Midbrain (tissue), 1 donor: Measurements from ENCODE around the gene KLHL29.

ENCODE experiments used
- DNase-seq: peaks from one replicate; lab custom pipeline; 2025; lab: John Stamatoyannopoulos, UW

The KLHL29 gene

DNA sequence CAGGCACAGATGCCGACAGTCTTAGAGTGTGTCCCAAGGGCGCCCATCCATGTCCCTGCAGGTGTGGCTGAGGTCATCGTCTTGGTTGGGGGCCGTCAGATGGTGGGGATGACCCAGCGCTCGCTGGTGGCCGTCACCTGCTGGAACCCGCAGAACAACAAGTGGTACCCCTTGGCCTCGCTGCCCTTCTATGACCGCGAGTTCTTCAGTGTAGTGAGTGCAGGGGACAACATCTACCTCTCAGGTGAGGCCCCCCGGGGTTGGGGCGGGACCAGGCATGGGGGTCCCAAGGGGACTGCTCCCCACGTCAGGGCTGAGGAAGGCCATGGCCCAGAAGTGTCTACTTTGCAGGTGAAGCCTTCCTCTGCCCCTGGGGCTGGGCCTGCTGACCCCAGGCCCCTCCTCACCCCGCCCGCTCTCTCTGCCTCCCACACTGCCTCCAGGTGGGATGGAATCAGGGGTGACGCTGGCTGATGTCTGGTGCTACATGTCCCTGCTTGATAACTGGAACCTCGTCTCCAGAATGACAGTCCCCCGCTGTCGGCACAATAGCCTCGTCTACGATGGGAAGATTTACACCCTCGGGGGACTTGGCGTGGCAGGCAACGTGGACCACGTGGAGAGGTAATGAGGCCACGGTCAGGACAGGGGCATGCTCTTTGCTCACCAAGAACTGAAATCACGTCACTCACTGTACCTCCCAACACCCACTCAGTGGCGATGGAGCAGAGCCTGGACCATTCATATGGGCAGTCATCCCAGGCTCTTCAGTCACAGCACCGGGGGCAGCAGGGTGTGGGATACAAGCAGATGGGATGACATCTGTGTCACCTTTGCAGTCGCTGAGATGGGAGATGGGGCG is 311.1 kb downstream of the KLHL29 start:
- DNase-seq = no peak

DNA sequence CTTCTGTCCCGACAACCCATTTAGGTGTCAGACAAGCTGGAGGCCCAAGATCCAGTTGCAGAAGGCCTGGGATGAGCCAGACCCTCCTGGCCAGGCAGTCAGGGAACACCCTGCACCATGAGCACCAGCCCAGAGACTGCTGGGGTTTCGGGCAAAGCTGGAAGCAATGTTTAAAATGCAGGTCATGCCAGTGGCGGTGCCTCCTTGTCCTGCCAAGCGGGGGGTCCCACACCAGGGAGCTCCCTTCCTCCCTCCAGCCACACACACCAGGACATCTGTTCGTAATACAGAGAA is 311.7 kb downstream of the KLHL29 start:
- no peak for DNase-seq

DNA sequence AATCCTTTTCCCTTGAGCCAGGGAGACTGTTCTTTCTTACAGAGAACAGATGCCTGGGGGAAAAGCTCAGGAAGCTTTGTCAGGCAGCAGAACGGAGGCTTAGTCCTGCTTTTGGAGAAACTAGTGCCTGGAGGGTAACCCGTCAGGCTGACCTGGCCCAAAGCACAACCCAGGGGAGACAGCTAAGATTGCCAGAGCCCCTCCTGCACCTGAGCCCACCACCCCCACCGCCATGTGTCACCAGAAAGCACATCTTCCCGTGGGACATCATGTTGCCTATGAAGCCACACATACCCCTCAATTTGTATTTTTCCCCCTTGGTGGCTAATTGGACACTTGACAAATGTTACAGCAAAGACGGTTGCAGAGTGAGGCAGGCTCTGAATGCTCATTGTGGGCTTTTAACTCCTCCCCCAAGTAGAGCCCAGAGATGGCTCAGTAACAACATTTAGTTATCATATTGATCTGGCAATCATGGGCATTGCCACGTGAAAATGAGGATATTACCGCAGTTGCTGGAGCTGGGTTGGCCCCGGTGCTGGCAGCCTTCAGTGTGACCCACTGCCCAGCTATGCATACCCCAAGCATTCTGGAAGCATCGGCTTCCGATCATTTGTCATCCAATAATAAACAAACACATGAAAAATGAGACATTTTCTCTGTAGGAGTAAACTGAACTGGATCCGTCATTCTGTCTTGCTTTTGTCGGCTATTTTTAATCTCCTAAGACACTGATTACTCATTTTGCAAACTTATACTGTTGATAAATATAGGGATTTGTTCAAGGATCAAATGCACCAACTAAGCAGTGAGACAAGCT is 312.5 kb downstream of the KLHL29 start:
- no peak for DNase-seq

DNA sequence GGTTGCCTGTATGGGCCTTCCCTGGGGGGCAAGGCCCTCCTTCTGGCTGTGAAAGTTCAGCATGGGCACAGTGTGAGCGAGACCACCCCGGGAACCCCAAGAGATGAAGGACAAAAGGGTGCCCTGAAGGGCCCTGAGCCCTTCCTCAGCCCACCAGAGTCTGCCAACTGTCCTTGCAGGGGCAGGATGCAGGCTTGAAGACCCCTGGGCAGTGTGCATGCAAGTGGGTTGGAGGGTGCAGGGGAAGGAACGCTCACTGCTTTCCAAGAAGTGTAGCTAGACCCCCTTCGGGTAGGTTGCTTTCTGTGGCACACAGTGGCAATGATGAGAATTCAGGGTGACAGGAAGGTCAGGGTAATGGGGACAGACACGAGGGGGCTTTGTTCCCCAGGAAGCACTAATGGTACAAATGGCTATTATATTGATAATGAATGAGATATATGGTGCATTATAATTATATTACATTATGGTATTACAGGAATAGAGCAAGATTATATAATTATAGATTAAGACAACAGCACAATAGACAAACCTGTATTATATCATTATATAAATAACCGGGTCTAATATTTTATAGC is 313.2 kb downstream of the KLHL29 start:
- no peak for DNase-seq

DNA sequence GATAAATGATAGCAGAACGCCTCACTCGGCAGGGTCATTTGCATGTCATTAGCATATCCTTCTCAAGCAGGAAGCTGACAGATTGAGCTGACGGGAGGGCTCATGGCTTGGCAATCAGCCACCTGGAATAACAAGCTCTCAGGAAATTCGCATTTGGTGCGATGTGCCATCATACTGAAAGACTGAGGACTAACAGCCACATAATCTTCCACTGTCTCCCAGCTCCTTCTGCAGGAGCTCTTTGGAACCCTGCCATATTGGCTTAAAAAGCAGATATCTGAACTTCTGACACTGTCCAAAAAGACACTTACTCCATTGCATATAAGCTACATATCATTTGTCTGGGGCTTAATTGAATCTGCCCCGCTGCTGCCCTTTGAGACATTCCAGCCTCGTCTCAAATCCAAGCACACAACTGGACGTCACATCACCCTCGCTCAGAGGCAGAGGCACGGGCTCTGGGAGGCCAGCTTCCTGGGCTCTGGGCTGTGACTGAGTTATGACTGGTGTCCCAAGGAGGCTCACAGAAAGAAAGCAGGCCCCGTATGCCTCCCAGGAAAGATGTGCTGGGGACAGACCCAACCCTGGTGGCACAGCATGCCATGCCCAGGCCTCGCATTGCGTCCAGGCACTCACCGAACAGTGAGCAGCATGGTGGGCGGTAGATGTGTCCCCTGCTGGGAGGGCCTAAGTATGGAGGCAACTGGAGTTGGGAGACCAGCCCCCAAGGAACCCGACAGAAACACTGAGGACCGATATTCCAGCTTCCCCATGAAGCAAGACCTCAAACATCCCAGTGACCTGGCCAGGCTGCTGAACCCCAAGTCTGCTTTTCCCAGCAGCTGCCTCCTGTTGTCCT is 314.0 kb downstream of the KLHL29 start:
- no peak for DNase-seq

DNA sequence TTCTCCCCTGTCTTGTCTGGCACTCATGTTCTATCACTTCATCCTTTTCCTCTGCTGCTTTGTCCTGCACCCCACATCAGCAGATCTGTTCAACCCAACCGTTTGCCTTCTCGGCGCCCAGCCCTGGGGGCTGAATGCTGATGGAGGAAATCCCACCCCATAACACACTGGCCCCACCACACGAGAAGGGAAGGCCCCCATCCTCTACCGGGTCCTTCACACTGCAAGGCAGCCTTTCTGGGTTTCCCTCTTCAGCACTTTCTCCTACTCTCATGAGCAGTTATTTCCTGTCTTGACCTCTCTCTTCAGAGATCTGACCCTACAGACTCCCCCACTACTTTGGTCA is 314.6 kb downstream of the KLHL29 start:
- no peak for DNase-seq

DNA sequence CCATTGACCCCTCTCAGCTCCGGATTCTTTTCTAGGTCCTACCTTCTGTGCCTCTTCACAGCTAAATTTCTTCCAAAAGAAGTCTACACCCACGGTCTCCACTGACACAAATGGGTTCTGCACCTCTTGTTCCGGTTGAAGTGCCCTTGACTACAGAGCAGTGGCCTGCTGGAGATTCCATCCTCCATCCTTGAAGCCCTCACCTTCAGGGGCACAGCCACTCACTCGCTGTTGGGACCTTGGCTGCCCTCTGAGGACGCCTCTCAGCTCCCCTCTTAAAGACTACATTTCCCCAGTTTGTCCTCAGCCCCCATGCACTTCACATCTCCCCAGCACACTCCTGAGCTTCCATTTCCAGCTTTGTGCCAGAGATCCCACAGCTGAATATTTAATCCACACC is 315.6 kb downstream of the KLHL29 start:
- no peak for DNase-seq

DNA sequence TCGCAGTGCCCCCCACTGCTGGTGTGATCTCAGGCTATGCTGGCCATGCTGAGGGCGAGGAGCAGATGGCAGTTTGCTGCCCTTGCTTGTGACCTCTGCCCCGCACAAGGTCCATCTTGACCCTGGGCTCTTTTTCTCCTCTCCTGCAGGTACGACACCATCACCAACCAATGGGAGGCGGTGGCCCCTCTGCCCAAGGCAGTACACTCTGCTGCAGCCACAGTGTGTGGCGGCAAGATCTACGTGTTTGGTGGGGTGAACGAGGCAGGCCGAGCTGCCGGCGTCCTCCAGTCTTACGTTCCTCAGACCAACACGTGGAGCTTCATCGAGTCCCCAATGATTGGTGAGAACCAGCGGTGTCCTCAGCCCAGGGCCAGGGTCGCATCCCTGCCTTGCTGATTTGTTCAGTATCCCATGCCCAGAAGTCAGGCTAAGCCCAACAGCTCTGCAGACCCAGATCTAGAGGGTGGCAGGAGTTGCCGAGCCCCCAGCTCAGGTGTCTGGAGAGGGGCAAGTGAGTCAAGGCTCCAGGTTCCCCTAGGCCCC is 318.1 kb downstream of the KLHL29 start:
- DNase-seq = no peak

DNA sequence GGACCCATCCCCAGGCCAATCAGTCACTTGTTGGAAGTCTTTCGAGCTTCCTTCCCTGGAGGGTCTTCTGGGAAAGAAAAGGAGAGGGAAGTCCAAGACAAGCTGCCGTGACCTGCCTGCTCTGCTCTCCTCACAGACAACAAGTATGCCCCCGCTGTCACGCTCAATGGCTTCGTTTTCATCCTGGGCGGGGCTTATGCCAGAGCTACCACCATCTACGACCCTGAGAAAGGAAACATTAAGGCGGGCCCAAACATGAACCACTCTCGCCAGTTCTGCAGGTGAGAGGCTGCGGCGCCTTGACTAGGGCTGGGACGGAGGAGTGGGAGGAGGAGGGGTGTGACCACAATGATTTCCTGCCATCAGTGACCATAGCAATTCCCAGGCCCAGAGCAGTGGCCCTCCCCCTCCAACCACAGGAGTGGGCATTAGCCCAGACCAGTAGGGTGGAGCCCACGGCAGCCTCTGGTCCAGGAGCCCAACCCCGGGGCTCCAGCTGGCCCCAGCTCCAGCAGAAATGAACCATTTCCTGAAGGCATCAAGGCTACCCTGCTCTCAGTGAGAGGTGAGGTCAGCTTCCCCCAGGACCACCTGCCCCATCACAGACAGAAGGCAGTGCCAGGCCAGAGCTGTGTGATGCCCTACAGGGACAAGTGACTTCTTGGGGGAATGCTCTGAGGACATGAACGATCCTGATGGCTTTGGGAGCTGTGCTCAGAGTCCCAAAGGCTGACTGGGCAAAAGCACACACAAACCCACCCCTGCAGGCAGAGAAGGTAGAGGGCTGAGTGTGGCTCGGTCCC is 318.8 kb downstream of the KLHL29 start:
- DNase-seq = no peak

DNA sequence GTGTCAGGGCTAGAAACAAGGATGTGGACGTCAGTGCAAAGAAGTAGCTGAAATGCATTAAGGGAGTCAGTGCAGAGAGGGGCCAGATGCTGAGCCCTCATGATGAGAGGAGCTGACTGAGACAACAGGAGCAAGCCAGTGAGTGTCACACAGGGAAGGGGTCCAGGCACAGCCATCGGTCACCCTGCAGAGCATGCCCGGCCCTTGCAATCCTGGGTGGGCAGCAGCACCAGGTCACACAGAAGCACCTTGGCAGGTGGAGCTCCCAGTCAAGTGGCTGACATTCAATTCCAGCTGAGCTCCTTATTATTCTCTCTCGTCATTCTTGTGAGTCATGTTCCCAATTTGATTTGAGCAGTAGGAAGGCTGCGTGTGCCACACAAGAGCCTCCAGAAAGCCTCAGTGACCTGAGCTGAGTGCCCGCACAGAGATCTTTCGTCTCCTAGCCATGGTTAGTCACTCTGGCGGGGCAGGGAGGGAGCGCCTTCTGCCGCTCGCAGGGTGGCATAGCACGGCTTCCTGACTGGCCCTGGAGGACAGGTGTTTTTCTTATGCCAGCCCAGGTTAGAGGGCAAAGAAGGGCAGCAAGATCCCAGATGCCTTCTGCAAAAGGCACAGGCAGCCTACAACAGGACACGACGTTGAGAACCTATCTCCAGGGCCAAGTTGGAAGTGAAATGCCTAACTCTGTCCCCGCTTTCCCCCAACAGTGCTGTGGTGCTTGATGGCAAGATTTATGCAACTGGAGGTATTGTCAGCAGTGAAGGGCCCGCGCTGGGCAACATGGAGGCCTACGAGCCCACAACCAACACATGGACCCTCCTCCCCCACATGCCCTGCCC is 321.0 kb downstream of the KLHL29 start:
- DNase-seq = no peak

DNA sequence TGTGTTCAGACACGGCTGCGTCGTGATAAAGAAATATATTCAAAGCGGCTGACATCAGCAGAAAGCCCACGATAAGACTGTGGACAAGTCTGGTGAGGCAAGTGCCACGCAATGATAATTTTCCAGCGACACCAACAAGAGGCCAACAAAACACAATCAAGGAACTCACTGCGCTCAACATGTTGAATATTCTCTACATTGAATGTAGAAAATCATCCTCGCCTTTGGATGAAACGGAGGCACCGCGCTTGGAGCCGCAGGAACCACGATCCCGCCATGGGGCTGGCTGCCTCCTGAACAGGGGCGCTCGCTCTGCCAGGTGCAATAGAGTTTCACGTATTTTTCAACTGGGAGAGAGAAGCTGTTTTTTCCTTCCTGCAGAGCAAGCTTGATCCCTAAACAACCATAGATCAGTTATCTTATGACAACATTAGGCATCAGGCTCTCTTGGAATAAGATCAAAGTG is 321.7 kb downstream of the KLHL29 start:
- DNase-seq = no peak

DNA sequence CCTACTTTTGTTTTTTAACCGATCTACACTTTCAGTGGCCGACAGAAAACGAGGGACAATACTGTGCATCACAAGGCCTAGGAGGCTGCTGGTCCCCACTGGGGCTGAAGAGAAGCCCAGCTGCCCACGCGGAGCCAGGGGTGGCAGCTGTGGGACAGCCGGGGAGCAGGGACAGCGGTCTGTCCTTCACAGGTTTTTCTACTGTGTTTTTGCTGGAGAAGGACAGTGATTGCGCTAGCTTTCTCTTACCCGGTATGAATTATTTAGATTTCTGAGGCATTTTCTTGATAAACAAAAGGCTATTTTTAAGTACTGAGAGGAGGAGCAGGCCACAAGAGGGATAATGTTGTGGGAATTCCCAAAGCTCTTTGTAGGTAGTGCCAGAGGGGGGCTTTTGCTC is 322.1 kb downstream of the KLHL29 start:
- no peak for DNase-seq

DNA sequence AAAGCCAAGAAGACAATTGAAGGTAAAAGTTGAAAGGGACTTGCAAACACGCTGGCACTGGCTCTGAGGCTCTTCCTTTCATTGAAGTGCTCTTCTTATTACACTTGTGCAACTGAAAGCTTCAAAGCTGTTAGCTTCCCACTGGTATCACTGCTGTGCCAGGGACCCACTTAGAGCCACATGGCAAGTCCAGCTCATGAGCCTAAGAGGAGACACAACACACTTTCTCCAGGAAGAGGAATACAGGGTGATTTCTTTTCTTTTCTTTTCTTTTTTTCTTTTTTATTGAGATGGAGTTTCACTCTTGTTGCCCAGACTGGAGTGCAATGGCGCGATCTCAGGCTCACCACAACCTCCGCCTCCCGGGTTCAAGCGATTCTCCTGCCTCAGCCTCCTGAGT is 323.8 kb downstream of the KLHL29 start:
- no peak for DNase-seq

DNA sequence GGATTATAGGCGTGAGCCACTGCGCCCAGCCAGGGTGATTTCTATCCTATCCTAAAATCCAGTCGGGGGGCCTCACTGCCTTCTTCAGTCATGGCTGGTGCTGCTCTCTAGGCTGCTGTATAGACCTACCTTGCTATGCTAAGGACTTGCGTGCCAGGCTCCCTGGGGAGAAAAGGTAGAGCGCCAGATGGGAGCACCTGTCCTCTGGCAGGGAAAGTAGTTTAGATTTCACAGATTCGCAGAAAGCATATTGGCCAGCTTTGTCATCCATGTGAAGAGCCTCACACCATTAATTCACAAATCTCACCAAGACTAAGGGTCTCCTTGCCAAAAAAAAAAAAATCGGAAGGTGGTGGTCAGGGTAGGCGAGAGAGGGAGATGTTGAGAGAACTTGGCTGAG is 324.3 kb downstream of the KLHL29 start:
- no peak for DNase-seq

DNA sequence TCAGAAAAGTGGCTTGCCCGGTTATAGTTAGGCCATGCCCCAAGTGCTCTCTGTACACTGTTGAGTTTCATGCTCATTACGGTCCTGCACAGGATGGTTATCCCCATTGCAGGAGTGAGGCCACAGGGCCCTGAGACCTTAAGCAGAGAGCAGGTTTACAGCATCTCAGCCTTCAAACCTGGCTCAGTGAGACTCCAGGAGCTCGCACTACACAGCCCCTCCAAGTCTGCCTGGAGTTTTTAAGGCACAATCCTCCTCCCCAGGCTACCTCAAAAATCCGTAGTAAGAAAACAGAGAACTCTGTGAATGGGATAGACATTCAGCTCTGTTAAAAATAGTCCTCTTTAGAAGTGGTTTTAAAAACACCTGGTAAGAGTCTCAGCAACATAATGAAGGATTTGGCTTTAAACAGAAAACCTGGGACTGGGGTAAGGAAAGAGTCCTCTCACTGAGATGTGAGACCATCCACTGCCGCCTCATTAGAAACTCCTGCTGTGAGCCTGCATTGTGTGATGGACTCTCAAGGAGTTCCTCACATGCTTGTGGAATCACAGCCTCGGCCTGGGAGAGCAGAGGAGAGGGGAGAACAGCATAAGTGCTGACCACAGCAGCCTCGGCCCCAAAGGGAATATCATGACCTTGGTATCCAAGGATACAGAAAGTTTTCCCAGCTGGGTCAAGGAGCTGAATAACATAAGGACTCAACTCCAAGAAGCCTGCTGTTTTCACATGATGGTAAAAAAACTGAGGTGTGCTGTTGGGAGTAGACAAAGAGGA is 327.2 kb downstream of the KLHL29 start:
- DNase-seq = no peak

DNA sequence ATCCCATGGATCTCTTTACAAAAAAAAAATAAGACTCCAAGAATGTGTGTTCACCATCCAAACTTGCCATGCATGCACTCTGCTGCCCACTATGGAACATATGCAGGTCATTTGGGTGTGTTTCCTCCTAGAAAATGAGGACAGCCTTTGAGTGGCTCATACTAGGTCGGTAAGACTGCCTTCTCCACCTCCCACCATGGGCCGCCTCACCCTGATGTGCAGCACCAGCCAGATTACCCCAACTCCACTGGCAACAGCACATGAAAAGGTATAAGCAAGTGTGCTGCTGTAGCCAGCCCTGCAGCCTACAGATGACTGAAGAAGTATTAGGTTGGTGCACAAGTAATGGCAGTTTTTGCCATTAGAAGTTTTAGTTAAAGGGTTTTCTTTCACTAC is 327.8 kb downstream of the KLHL29 start:
- no peak for DNase-seq

DNA sequence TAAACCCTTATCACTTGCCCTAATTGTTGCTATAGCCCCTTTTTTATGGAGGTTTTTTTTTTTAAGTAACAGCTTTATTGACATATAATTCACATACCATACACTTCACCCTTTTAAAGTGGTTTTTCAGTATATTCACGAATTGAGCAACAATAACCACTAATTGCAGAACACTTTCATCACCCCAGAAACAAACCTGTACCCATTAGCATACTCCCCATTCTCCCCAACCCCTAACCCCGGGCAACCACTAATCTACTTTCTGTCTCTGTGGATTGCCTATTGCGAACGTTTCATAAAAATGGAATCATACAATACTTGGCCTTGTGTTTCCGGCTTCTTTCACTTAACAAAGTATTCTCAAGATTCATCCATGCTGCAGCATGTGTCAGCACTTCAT is 328.4 kb downstream of the KLHL29 start:
- no peak for DNase-seq

DNA sequence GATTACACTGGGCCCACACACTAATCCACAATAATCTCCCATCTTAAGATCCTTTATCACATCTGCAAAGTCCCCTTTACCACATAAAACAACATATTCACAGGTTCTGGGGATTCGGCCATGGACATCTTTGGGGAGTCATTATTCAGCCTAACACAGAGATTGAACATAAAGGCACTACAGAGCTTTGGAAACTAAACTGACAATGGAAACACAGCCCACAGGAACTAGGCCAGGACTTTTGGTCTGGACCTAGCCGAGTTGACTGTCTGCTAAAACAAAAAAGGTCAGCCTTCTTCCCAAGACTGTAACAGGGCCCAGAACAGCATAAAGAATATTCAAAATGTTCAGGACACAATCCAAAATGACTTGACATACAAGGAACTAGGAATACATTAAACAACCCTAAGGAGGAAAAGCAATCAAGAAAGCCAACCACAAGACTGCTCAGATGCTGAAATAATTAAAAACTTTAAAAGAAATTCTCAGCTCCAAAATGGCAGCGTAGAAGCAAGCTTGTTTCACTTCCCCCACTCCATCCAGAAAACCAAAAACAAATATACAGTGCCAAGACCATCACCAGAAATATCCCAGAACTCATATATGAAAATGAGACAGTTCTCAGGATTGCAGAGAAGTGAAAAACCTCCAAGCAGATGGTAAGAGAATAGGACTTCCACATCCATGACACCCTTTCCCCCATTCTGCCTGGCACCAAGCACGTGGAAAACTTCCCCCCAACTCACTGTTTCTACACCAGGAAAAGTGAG is 334.1 kb downstream of the KLHL29 start:
- no peak for DNase-seq

DNA sequence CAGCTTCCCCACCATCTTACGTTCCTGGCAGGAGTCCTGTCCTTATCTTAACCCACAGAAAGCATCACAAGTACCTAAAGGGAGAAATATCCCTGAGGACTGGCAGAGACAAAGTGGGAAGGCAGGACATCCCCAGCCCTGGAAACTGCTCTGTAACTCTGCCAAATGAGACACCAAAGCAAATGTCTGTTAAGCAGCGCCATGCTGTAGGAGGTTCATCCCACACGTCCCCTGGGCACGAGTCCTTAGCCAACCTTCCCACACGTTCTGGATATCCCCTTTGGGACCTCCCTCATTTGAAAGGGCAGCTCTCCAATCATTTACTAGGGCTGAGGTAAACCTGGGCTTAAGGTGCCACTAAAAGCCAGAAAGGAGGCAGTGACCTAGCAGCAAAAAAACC is 334.7 kb downstream of the KLHL29 start:
- DNase-seq = no peak
